Measurements from ENCODE around the gene SCUBE2. TPM values are rescaled to one million over a fixed set of nuclear protein-coding genes. Genes with fewer than 3 reads are reported as not detected.

Gene SCUBE2
- total RNA-seq, 2 donors from 2014 or later, result 69.8 to 149 TPM

DNA sequence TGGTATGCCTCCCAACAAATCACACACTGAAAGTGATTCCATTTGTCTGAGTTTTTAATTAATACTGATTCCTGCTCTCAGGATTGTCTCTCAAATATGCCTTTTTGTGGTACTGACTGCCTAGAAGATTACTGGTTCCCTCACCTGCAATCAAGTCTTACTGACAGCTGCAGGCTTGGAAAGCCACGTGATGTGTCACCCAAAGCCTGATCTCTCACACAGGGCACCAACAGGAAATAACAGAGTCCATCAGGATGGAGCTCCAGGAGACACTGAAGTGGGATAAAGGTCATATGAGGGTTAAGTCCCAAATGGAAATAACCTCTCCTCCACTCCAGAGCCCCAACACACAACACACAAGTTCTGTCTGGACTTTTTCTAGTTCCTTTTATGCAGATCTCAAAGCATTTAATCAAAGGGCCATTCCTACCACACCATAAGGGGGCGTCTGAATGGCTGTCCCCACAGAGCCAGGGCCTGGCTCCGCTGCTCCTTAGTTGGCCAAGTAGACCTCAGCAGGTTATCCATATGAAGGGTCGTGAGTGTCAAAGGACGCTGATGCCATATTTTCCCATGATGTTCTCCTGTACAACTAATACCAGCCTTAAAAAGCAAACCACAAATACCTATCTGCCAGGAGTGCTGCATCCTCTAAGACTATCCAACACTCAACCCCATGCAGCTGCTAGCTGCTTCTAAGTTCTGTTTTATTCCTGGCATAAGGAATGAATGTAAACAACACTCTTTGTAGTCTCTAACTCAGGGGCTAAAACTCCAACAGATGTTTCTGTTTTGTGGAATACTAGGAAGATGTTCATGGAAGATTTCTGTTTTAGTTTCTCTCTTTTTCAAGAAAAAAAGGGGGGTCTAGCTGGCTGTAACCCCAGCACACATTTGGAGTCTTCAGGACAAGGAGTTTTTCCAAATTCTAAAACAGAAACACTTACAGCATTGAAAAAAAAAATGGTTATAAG, 13.0 kb downstream of the SCUBE2 start:
- TF ChIP-seq, protein P1, sequence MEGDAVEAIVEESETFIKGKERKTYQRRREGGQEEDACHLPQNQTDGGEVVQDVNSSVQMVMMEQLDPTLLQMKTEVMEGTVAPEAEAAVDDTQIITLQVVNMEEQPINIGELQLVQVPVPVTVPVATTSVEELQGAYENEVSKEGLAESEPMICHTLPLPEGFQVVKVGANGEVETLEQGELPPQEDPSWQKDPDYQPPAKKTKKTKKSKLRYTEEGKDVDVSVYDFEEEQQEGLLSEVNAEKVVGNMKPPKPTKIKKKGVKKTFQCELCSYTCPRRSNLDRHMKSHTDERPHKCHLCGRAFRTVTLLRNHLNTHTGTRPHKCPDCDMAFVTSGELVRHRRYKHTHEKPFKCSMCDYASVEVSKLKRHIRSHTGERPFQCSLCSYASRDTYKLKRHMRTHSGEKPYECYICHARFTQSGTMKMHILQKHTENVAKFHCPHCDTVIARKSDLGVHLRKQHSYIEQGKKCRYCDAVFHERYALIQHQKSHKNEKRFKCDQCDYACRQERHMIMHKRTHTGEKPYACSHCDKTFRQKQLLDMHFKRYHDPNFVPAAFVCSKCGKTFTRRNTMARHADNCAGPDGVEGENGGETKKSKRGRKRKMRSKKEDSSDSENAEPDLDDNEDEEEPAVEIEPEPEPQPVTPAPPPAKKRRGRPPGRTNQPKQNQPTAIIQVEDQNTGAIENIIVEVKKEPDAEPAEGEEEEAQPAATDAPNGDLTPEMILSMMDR (IDR thresholded peaks at IDR 0.05), result no peak
- TF ChIP-seq POLR2AphosphoS5 (IDR thresholded peaks at IDR 0.05), result no peak
- no peak for TF ChIP-seq POLR2A (IDR thresholded peaks at IDR 0.05)

DNA sequence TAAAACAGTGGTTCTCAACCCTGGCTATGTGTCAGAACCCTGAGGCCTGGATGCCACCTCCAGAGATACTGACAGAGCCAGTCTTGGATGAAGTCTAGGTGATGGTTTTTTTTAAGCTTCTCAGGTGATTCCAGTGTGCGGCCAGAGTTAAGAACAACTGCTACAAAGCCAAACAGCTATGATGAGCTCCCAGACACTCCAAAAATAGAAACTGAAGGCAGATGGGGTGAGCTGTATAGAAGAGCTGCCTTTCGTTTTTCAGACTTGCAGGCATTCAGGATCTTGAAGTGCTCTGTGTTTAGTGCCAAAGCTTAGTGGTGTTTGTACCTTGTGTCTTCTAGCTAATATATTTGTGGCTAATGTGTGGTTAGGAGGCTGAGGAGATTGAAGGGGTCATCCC, 14.2 kb downstream of the SCUBE2 start:
- H3K27me3 ChIP-seq (replicated peaks; ENCODE audit: insufficient read depth), result no peaks in the 10 kb centered on the region
- no peaks in the 10 kb centered on the region for H3K36me3 ChIP-seq
- TF ChIP-seq POLR2AphosphoS5 (IDR thresholded peaks at IDR 0.05) (no peak), POLR2A (IDR thresholded peaks at IDR 0.05) (no peak)
- TF ChIP-seq, protein P1 (IDR thresholded peaks at IDR 0.05), result no peak
- no peaks in the 10 kb centered on the region for H3K4me1 ChIP-seq (replicated peaks)
- no peaks in the 10 kb centered on the region for H3K9me3 ChIP-seq
- DNase-seq (ENCODE audit: low spot score), result no peak
- no peak overlapping the region for H3K4me3 ChIP-seq
- 41% methylated on average over 2 of the region's 2 CpGs for WGBS
- intact Hi-C loops (cut with DNase I), result no loop called here
- H3K27ac ChIP-seq, result peak overlapping the region in 1 of 2 donors; percentile 27

More for the DNA sequence above, 13.0 kb downstream of the SCUBE2 start:
- no peaks in the 10 kb centered on the region for H3K27me3 ChIP-seq (replicated peaks; ENCODE audit: insufficient read depth)
- no peak for DNase-seq (ENCODE audit: low spot score)
- no peak overlapping the region for H3K4me3 ChIP-seq
- no peak overlapping the region for H3K27ac ChIP-seq
- H3K4me1 ChIP-seq (replicated peaks), result no peaks in the 10 kb centered on the region
- intact Hi-C loops (cut with DNase I), result no loop called here
- no peaks in the 10 kb centered on the region for H3K36me3 ChIP-seq
- H3K9me3 ChIP-seq, result no peaks in the 10 kb centered on the region
- WGBS, result 83% methylated on average over 5 of the region's 5 CpGs

DNA sequence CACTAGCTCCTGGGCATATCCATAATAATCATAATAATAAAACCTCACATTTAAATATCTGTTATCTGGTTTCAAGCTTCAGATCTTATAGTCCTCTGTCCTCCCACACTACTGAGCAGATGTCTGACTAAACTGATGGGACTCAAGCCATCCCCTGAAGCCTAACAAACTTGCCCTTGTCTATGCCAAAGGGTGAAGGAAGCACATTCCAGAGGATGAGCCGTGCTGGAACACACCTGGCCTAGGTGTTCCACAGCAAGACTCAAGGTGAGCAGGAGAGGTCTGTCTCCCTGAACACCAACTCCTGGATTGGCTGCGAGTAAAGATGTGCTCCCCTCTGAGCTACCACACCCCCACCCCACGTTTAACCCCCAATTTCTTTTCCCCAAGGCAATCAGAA, 14.7 kb downstream of the SCUBE2 start:
- peak; percentile 54 for DNase-seq (ENCODE audit: low spot score)
- Histone ChIP-seq H3K4me1 (replicated peaks) (no peaks in the 10 kb centered on the region), H3K27me3 (replicated peaks; ENCODE audit: insufficient read depth) (no peaks in the 10 kb centered on the region), H3K27ac (no peak overlapping the region), H3K36me3 (no peaks in the 10 kb centered on the region), H3K9me3 (no peaks in the 10 kb centered on the region), H3K4me3 (no peak overlapping the region)
- WGBS, result 27% methylated on average over 3 of the region's 3 CpGs
- TF ChIP-seq, protein P1 (IDR thresholded peaks at IDR 0.05), result no peak
- peak; percentile 36 for TF ChIP-seq POLR2AphosphoS5 (IDR thresholded peaks at IDR 0.05)
- intact Hi-C loops (cut with DNase I), result no loop called here

DNA sequence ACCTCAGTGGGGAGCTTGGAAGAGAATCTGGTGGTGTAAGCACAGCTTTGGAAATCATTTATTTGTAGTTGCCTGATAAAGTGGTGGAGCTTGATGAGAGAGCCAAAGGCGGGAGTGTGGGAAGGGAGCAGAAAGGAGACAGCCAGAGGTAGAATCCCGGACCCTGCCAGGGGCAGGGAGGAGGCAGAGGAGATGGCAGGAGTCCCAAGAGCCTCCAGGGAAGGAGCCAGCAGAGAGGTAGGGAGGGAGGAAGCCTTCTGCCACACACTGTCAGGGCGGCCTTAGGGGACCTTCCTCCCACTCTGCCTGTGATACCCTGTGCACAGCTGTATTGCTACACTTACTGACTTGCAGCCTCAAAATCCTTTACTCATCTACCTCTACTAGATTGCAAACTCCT, 15.4 kb downstream of the SCUBE2 start:
- Histone ChIP-seq H3K36me3 (no peaks in the 10 kb centered on the region), H3K27ac (no peak overlapping the region), H3K9me3 (no peaks in the 10 kb centered on the region), H3K4me3 (no peak overlapping the region), H3K27me3 (replicated peaks; ENCODE audit: insufficient read depth) (no peaks in the 10 kb centered on the region), H3K4me1 (replicated peaks) (no peaks in the 10 kb centered on the region)
- TF ChIP-seq, protein P1 (IDR thresholded peaks at IDR 0.05), result no peak
- TF ChIP-seq POLR2AphosphoS5 (IDR thresholded peaks at IDR 0.05), result no peak
- no peak for TF ChIP-seq POLR2A (IDR thresholded peaks at IDR 0.05)
- WGBS, result 44% methylated on average over 3 of the region's 3 CpGs
- intact Hi-C loops (cut with DNase I), result no loop called here
- DNase-seq (ENCODE audit: low spot score), result no peak

DNA sequence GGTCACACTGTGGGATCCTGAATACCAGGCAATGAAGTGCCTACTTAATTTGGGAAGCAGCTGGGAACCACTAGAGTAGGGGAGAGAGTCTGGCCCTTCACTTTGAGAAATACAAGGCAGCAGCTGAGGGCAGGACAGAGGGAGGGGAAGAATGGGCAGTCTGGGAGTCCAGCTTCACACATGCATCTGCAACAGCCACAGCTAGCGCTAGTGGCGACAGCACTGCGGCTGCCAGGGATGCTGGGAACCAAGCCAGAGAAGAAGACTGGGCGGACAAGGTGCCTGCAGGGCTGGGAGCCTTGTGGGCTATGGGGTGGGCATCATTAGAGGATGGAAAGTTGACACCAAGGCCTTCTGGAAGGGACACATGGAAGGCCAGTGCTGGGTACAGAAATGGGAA, 15.8 kb downstream of the SCUBE2 start:
- 46% methylated on average over 4 of the region's 4 CpGs for WGBS
- DNase-seq (ENCODE audit: low spot score), result no peak
- H3K4me1 ChIP-seq (replicated peaks), result no peaks in the 10 kb centered on the region
- H3K27ac ChIP-seq, result peak overlapping the region in 1 of 2 donors; percentile 36
- no peaks in the 10 kb centered on the region for H3K9me3 ChIP-seq
- H3K36me3 ChIP-seq, result no peaks in the 10 kb centered on the region
- no peak overlapping the region for H3K4me3 ChIP-seq
- TF ChIP-seq, protein P1 (IDR thresholded peaks at IDR 0.05), result no peak
- no peak for TF ChIP-seq POLR2AphosphoS5 (IDR thresholded peaks at IDR 0.05)
- TF ChIP-seq POLR2A (IDR thresholded peaks at IDR 0.05), result no peak
- H3K27me3 ChIP-seq (replicated peaks; ENCODE audit: insufficient read depth), result no peaks in the 10 kb centered on the region
- intact Hi-C loops (cut with DNase I), result no loop called here
